OCI-LY3 (cell line): ENCODE data around the gene RCAN2.
A peak's percentile ranks its signal among the peaks of the same experiment; 100 is the strongest.

Experiments
- EZH2phosphoT487 ChIP-seq: fragments of 200-600 bp; shearing (Covaris generic); IDR thresholded peaks from 2 replicates; pipeline ENCODE4 v1.6.1; 2018; ENCODE audit warnings: antibody characterized with exemption, mixed run types, low read depth
- TF ChIP-seq, protein P1 (sequence below): fragments of 200-600, 300-600 bp; sonication (generic); IDR thresholded peaks from 2 replicates; pipeline ENCODE4 v1.5.1; 2014; ENCODE audit warnings: antibody characterized with exemption, low read length, low read depth

DNA sequence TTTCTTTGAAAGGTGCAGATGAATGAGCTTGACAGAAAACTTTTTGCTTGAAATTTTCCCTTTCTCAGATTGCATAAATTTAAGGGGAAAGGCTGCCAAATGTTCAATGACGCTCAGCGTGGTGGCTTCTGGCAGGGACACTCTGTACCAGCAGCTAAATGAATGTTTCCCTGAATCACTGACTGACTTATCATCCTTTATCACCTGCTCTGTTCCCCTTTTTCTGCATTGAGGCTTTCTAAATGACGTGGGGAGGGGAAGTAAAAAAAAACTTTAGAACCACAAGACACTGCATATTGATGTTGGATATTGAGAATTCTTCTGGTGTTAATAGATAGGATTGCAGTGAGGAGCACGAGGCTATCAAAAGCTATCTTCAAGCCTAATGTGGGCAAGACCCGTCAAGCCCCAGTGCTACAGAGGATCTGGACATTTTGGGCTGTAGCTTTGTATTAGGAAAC, 273.5 kb downstream of the RCAN2 start:
- TF ChIP-seq, protein P1, sequence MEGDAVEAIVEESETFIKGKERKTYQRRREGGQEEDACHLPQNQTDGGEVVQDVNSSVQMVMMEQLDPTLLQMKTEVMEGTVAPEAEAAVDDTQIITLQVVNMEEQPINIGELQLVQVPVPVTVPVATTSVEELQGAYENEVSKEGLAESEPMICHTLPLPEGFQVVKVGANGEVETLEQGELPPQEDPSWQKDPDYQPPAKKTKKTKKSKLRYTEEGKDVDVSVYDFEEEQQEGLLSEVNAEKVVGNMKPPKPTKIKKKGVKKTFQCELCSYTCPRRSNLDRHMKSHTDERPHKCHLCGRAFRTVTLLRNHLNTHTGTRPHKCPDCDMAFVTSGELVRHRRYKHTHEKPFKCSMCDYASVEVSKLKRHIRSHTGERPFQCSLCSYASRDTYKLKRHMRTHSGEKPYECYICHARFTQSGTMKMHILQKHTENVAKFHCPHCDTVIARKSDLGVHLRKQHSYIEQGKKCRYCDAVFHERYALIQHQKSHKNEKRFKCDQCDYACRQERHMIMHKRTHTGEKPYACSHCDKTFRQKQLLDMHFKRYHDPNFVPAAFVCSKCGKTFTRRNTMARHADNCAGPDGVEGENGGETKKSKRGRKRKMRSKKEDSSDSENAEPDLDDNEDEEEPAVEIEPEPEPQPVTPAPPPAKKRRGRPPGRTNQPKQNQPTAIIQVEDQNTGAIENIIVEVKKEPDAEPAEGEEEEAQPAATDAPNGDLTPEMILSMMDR: no peak
- TF ChIP-seq EZH2phosphoT487: peak; percentile 91
